HTERT RPE-1 (cell line): ENCODE measurements around the gene P2RX7.
"Not testable (repeated sequence)": the region's sequence is repeated elsewhere in the genome, so short reads cannot be mapped to it uniquely, and the experiment has no call there.

Experiments used
- in situ Hi-C: fragments of 300-500 bp; cut with MboI; formaldehyde crosslinking; loops from 4 replicates; pipeline ENCODE4 v1.14.3; 2020; ENCODE audit warnings: low sequenced_read_pairs

The P2RX7 gene

GRCh38 chr12:121170151-121170550 lies 37.5 kb downstream of the P2RX7 start:
- in situ Hi-C loops: no loop called here

- in situ Hi-C loops: no loop called here
These were observed 38.1 kb downstream of the P2RX7 start for GRCh38 chr12:121170611-121171260.

DNA sequence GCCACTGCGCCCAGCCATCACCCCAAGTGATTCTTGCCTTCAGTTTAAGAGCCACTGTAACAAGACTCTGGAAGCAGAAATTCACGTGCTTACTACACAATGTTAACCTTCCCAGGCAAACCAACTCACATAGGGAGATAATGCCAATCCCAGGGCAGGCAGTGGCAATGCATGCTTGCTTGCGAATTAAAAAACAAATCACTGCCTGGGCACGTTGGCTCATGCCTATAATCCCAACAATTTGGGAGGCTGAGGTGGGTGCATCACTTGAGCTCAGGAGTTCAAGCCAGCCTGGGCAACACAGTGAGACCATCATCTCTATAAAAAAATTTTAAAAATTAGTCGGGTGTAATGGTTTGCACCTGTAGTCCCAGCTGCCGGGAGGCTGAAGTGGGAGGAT lies 39.5 kb downstream of the P2RX7 start:
- in situ Hi-C loops: no loop called here

- in situ Hi-C loops: no loop called here
These were observed 42.9 kb downstream of the P2RX7 start for GRCh38 chr12:121175383-121176119.

GRCh38 chr12:121176826-121177529 lies 44.3 kb downstream of the P2RX7 start:
- in situ Hi-C loops: no loop called here

- in situ Hi-C loops: no loop called here
These were observed 48.5 kb downstream of the P2RX7 start for GRCh38 chr12:121181181-121181580.

GRCh38 chr12:121182222-121182893 lies 49.7 kb downstream of the P2RX7 start:
- in situ Hi-C loops: no loop called here

- in situ Hi-C loops: no loop called here
These were observed 51.7 kb downstream of the P2RX7 start for GRCh38 chr12:121184425-121184824.

- in situ Hi-C loops: no loop called here
These were observed 52.6 kb downstream of the P2RX7 start for GRCh38 chr12:121184984-121185889.

DNA sequence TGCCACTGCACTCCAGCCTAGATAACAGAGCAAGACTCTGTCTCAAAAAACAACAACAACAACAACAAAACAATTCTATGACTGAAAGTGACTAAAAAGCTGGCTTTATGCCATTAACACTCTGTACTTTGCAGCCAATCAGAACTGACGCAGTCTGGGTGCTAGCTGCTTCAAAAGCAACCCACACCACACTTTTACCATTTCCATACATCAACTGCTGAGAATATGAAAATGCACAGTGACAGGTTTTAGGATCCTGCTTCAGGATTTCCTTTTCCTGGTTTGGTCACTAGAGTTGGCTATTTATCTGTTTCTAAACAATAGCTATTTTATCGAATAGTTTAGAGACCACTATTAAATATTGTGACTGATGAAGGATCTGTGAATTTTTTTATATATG lies 54.1 kb downstream of the P2RX7 start:
- in situ Hi-C loops: no loop called here

DNA sequence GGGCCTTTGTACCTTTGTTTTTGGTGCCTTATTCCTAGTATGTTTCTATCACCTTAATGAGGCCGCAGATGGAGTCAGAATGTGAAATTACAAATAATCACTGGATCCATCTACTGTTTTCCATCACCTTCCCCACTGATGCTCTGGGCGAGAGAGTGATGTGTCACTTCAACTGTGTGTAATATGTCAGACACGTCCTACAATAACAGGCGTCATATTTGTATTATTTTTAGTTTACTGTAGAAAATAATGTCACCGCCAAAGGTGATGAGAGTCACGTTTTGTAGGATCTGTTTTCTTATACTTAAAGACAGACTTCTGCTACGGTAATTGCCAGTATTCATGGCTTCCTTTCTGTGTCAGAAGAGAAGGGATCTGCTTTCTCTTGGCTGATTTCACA lies 54.8 kb downstream of the P2RX7 start:
- in situ Hi-C loops: no loop called here

- in situ Hi-C loops: no loop called here
These were observed 55.6 kb downstream of the P2RX7 start for GRCh38 chr12:121188227-121188626.

- in situ Hi-C loops: no loop called here
These were observed 56.5 kb downstream of the P2RX7 start for GRCh38 chr12:121189131-121189530.

- in situ Hi-C loops: no loop called here
These were observed 57.0 kb downstream of the P2RX7 start for GRCh38 chr12:121189619-121190155.

- in situ Hi-C loops: no loop called here
These were observed 57.9 kb downstream of the P2RX7 start for GRCh38 chr12:121190523-121191031.

GRCh38 chr12:121191151-121191550 lies 58.5 kb downstream of the P2RX7 start:
- in situ Hi-C loops: no loop called here

DNA sequence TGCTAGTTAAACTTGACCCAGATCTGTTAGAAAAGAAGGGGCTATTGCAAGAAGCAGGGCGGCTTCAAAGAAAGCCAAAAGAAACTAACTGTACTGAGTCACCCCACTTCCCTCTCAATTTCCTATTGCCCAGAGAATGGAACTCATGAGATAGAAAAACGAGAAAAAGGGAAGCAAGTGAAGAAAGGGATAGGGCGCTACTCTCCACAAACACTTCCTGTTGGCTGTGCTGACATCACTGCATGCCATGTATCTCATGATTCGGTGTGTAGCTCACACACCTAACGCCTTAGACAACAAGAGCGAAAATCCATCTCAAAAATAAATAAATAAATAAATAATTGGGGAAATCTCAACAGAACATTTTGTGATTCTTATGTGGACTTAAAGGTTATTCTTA lies 64.2 kb downstream of the P2RX7 start:
- in situ Hi-C loops: no loop called here

GRCh38 chr12:121198949-121199348 lies 66.3 kb downstream of the P2RX7 start:
- in situ Hi-C loops: no loop called here

GRCh38 chr12:121201140-121201539 lies 68.5 kb downstream of the P2RX7 start:
- in situ Hi-C loops: not testable (repeated sequence)
